T47D (cell line): ENCODE data around the gene FAM156A.
"Not testable (repeated sequence)": the region's sequence is repeated elsewhere in the genome, so short reads cannot be mapped to it uniquely, and the experiment has no call there.

Experiments used
- DNase-seq, 2 experiments: peaks; one replicate each; pipeline versions ENCODE4 v3.0.0 to v3.0.0-alpha.2; 2011 to 2012; ENCODE audit warnings: low read depth in 1 of 2, low spot score in 1 of 2
- JUND ChIP-seq: IDR thresholded peaks from 2 replicates; pipeline ENCODE4 v1.6.1; 2012; ENCODE audit warnings: low read depth
- in situ Hi-C: cut with HindIII; loops from 2 replicates; pipeline ENCODE4 v1.10.0; 2016; ENCODE audit warnings: low sequenced_read_pairs, low pct_unique_long_range_greater_than_20kb

Gene FAM156A

DNA sequence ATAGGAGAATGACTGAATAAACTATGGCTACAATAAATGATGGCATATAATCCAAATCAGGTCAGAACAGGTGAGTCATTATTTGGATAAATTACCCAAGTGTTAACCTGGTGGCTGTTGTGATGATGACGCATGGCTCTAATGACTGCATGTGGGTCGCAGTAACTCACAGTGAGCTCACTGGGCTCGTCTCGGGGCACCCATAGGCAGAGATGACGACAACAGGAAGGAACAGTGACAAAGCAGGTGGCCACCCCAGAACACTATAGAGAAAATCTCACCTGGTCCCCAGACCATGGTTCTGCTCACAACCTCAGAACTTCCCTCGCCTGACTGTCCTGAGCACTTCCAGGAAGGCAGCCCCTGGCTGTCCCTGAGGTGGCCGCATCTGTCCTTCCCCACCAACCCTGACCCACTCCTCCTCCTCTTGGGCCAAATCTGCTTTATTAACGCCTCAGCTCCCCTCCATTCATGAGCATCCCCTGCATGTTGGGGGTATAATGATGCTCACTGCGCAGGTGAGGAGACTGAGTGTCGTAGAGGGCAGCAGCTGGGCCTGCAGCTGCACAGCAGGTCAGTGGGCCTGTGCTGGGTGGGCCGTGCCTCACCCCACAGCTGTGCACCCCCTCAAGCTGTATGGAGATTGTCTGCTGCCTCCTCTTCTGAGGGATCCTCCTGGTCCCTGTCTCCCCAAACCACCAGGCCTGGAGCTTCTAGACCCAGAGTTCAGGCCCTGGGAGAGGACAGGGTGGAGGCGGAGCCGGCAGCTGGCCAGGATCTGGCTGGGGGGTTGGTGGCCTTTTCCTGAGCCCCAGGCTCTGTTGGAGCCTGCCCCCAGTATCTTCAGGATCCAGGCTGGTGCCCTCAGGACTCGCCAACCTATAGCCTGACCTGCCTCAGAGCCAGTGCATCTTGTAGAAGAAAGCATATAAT is 30.9 kb upstream of the FAM156A start:
- in situ Hi-C loops = no loop called here
- no peak for TF ChIP-seq JUND
- DNase-seq = no peak

DNA sequence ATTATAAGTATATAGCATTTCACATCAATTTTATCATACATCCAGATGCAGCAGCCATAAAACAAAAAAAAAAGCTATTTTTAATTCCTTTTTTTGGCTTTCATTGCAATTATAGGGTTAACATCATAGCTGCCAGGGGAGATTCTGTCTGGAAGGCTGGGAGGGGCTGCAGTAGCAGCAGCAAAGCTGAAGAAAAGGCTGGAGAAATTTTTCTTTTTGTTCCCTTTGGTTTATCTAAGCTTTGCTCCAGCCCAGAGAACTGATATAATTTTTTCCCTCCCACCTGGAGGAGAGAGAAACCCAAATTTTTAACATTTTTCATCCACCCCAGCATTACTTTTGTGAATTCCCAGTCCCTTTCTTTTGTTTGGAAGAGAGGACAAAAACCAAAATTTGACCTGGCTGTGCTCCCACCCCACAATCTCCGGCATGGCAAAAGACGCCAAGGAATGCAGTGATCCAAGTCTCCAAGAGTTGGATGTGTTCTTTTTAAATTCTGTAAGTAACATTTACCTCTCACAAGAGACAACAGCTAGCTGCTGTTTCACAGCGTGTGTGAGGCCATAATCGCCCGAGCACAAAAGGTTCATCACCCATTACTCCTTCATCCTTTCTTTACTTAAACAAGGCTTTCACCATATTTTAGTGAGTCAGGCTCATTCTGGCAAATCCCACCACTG is 25.1 kb upstream of the FAM156A start:
- DNase-seq = no peak
- in situ Hi-C loops = no loop called here
- TF ChIP-seq JUND = no peak

DNA sequence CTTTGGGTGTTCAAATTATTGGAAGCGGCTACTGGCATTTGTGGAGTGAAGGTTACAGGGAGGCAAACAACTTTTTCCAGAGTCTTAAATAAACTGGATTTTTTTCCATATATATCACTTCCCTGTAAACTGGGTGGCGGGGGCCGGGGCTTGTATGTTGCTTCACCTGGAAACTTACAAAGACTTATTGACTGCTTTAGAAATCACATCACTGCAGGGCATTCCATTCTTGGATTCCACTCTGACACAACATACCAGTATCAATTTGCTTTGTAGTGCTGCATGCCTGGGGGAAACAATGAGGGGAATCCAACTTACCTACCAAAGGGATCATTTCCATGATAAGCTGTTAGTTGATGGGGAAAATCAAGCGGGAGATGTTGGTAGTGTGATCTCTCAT is 21.7 kb upstream of the FAM156A start:
- in situ Hi-C loops = no loop called here
- no peak for TF ChIP-seq JUND

DNA sequence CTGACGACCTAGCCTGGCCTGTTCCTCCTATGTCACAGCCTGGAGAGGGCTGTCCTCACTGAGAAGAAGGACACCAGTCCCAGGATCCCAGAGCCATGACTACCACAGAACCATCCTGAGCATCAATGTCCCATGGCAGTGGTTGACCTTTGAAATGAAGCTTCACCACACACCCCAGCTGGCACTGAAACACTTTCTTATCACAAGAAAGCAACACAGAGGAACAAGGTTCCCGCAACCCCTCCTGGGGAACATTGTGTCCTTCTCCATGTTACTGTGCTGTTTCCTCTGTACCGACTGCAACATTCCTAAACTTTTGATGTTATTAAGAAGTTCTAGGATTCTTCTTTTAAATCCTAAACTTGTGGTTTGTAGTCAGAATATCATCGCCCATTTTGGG is 21.2 kb upstream of the FAM156A start:
- no peak for TF ChIP-seq JUND
- in situ Hi-C loops = no loop called here

More for the DNA sequence above, 21.7 kb upstream of the FAM156A start:
- no peak for DNase-seq

DNA sequence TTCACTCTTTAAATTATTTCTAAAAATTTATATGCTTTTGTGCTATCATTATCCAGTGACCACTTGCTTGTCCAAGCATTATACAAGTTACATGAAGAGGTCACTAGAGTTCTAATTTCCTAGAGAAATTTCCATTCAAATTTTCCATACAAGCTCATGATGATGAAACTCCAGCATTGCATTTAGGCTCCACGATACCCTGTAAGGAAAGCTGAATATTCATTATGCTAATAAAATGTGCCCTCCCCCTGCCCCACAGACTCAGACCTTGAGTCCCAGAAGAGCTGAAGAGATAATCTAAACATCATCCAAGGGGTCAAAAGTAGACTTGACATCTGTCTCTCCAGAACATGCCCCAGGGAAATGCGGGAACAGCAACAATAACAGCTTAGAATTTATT is 19.6 kb upstream of the FAM156A start:
- no peak for DNase-seq
- no peak for TF ChIP-seq JUND
- in situ Hi-C loops = no loop called here

More for the DNA sequence above, 21.2 kb upstream of the FAM156A start:
- DNase-seq = no peak

DNA sequence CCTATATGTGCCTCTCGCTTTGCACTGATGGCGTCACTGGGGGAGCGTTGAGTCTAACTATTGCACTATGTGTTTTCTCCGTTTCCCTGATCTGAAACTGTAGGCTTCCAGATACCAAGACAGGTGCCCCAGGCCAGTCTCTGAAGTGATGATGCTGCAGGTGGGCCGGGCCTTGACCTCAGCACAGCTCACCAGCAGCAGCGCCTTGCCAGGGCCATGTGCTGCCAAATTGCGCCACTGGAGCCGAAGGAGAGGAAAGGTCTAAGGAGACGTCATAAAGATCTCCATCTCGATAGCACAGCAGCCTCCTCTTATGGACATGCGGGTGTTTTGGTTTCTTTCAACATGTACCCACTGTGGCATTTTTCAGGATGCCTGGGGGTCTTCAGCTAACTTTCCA is 17.3 kb upstream of the FAM156A start:
- in situ Hi-C loops, DNase-seq: not testable (repeated sequence)

DNA sequence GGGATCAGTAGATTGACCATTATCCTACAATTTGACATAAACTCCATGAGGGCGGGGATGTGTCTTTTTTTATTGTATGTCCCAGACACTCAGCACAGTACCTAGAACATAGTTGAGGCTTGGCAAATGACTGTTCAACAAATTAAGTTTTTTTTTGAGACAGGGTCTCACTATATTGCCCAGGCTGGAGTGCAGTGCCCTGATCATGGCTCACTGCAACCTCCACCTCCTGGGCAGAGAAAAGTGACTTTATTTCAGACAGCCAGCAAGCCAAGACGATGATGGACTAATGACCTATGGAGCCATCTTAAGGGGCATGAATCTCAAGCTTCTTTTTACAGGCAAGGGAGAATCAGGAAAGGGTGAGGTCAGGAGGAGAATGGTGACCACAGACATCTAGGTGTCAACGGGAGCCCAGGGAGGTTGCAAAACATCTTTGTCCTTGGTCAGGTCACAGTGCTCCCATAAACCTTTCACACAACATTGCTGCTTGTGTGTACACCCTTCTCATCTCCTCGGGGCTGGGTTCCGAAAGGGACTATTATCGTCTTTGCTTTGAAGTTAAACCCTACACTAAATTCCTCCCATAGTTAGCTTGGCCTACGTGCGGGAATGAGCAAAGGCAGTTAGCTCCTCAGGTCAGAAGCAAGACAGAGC is 16.1 kb upstream of the FAM156A start:
- in situ Hi-C loops = not testable (repeated sequence)
- peak in 1 of 2 experiments; percentile 69 for DNase-seq

DNA sequence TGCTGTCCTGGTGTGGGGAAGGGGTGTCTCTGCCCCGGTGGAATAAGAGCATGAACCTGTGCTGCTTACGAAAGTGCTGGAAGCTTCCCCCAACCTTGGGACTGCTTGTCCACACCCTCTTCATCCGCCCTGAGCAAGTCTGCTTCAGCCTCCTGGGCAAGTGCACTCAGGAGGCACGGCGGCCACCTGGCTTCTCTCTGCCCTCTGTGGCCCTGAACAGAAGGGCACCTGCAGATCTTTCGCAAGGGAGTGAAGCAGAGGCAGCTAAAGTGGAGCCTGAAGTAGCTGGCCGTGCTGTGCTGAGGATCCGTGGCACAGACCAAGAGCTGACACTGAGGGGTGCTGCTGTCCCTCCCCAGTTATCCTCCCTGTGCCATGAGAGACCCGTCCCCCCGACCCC is 9.6 kb upstream of the FAM156A start:
- in situ Hi-C loops, DNase-seq: not testable (repeated sequence)

DNA sequence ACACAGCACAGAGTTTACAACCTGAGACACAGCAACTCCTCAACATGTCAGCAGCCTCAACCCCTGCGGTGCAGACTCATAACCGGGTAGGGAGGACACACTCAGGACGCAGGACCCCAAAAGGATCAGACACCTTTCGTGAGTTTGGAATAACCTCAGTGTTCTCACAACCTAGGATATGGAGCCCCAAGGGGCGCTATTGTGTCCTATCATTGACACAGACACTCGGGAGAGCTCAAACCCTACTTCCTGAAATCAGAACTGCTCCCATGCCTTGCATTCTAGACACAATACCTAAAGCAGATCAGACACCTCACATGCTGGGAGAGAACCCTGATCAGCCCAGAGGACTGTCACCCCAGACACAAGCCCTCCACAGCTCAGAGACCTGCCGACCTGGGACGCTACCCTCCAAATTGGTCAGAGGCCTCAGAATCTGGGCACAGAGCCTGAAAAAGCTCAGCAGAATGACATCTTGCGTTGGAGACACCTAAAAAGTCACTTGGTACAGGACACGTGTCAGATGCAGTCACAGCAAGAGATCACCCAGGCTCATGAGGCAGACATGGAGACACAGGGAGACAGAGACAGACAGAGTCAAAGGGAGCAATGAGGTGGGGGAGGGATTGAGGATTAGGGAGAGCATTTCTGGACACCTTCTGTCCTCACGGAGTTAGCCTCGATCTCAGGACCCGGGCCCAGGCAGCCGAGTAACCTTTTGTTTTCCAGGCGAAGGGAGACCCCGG is 8.8 kb upstream of the FAM156A start:
- DNase-seq, in situ Hi-C loops: not testable (repeated sequence)

DNA sequence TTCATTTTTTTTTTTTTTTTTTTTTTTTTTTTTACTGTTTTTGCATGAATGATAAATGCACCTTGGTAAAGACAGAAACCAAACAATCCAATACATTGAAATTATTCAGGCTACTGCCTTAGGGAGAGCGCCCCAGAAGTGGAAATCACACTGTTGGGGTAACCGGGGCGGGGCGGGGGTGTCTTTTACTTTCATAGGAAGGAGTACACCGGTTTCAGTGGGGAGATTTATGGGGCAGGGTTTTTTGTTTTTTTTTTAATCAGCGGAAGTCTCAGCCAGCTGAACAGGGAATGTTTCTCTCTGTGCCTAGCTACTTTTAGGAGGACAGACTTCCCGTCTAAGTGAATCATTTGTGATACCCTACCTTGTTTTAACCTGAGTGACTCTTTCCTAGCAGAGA is 643 bp upstream of the FAM156A start:
- in situ Hi-C loops, DNase-seq: not testable (repeated sequence)

DNA sequence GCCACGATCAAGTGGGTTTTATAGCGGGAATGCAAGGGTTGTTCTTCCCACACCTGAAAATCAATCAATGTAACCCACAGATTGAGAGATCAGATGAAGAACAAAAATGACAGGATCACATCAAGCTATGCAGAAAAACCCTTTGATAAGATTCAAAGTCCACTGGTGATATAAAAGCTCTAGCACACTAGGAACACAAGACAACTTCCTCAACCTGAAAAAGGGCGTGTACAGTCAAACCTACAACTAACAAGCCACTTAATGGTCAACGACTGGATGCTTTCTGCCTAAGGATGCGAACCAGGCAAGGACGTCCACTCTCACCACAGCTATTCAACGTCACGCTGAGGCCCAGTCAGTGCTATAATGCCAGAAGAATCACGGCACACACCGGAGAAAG is 8.4 kb downstream of the FAM156A start:
- DNase-seq, in situ Hi-C loops: not testable (repeated sequence)

DNA sequence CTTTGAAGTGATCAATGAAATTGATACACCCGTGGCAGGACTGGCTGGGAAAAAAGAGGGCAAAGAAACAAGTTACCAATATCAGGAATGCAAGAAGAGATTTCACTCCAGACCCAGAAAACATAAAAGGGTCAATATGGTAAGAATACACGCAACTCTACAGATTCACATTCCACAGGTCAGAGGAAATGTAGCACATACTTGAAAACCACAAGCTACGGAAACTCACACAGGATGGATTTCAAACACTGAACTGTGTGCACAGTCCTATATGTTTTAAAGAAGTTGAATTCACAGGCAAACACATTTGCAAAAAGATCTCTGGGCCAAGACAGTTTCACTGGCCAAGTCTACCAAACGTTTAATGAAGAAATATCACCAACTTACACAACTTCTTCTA is 9.0 kb downstream of the FAM156A start:
- in situ Hi-C loops = not testable (repeated sequence)

DNA sequence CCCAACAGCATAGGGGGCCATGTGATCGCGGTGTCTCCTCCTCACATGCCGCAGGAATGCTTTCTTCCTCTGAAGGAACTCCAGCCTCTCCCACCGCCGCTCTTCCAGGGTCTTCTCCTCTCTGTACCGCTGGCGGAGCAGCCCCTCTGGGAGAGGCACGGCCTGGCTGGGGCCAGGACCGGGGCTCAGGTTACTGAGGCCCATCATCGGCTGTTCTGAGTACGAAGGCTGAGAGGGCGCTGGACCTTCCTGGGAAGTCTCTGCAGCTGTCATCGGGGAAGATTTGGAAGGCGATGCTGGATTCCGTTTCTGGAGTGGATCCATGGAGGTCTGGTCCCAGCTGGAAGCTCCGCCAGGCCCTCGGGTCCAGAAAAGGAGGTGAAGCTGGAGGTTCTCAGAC is 10.1 kb downstream of the FAM156A start:
- in situ Hi-C loops, DNase-seq: not testable (repeated sequence)

More for the DNA sequence above, 9.0 kb downstream of the FAM156A start:
- DNase-seq = not testable (repeated sequence)

DNA sequence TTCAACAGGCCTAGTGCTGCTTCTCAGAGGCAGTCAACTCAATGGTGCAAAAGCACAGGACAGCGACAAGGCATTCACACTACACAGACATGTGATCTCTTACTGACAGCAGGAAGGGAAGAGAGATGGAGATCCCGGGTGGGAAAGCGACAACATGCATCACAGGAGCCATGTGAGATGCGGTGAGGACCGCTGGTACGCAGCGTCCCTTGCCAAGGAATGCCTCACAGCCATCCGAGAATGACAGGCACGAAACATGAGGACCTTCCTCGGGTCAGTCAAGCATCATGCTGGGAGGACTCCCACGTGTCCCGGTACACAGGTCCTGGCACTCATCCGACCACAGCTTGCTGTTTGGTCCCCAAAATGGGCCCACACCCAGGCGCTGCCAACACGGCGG is 10.8 kb downstream of the FAM156A start:
- in situ Hi-C loops, DNase-seq: not testable (repeated sequence)

DNA sequence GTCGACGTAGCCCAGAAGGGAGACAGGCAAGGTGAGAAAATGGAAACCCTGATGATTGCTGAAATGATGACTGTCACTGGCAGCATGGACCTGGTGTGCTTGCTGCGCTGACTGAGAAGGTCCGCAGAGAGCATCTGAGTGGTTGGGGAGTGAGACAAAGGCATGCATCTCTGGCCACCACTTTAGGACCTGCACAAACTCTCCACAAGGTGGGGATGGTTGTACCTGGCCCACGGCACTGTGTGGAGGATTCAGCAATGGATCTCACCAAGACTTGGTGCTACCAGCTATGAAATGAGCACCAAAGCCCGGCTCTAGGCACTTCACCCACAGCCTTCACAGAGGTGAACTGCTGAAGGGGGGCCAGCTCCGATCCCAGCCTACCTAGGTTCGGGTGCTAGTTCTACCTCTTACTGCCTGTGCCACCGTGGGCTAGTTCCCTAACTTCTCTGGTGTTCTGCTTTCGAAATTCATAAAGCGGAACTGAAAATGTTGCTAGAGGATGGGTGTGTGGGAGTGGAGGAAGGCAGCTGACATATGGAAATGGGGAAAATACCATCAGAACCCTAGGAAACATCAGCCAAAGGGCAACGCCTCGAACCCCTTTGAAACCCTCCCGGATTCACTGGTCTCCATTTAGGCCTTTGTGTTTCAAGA is 12.4 kb downstream of the FAM156A start:
- in situ Hi-C loops, DNase-seq: not testable (repeated sequence)

DNA sequence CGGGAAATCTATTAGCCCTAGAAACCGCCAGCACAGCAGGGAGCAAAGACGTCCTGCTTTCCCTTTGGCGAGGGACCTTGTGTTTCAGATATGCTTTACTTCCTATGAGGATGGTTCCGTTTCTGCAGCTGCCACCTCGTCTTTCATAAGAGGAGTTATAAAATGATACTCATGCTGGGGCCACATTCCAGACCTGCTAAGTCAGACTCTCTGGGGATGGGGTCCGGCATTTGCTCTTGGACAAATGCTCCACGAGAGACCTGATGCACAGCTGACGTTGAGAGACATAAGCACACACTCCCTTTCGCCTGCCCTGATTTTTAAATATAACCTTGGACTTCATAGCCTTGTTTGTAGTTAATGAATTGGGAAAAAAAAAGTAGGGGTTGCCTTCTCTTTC is 16.6 kb downstream of the FAM156A start:
- in situ Hi-C loops, DNase-seq: not testable (repeated sequence)

DNA sequence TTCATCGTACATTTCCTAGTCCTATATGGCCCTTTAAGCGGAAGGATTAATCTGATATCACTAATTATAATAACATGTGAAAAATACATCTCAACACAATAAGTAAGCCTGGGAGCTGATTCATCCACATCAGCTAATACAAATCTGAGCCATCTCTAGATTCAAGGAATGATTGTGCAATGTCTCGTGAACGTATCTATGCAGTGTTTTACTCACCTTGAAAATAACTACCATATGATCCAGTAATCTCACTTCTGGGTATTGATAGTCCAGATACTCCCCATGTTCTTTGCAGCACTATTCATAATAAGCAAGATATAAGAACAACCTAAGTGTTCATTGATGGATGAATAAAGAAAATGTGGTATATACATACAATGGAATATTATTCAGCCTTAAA is 17.6 kb downstream of the FAM156A start:
- DNase-seq, in situ Hi-C loops: not testable (repeated sequence)
